Measurements from ENCODE around the gene KMT2C.
"Not testable (repeated sequence)": the region's sequence is repeated elsewhere in the genome, so short reads cannot be mapped to it uniquely, and the experiment has no call there.

KMT2C gene

DNA sequence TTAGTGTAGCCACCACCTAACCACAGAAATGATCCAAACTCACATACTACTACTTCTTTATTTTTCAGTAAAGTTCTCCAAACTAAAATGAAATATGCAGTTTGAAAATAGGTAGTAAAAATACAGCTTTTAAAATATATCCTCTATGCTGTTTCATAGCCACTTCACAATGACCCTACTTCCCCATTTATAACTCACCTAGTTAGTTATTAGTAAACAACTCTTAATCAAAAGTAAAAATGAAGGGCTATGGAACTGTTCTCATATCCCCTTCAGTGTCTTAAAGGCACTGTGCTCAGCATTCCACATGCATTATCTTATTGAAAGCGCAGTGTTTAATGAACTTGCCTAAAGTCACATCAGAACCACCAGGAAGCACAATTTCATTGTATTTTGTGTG is 43.5 kb downstream of the KMT2C start:
- peaks cover 6% of the 10 kb centered on the region for H3K4me1 ChIP-seq (ENCODE audit: control insufficient read depth, insufficient read depth, low read length)
- no peaks in the 10 kb centered on the region for H3K27me3 ChIP-seq (ENCODE audit: control insufficient read depth, insufficient read depth, low read length)
- H3K36me3 ChIP-seq (ENCODE audit: insufficient read depth, low read length) = no peaks in the 10 kb centered on the region
- H3K4me2 ChIP-seq (ENCODE audit: low read length) = no peak overlapping the region
- H3K9me3 ChIP-seq (replicated peaks; ENCODE audit: low read length) = no peaks in the 10 kb centered on the region
- H3K9ac ChIP-seq (ENCODE audit: low read depth, low read length) = no peak overlapping the region
- H3K4me3 ChIP-seq (ENCODE audit: low read length) = no peak overlapping the region

DNA sequence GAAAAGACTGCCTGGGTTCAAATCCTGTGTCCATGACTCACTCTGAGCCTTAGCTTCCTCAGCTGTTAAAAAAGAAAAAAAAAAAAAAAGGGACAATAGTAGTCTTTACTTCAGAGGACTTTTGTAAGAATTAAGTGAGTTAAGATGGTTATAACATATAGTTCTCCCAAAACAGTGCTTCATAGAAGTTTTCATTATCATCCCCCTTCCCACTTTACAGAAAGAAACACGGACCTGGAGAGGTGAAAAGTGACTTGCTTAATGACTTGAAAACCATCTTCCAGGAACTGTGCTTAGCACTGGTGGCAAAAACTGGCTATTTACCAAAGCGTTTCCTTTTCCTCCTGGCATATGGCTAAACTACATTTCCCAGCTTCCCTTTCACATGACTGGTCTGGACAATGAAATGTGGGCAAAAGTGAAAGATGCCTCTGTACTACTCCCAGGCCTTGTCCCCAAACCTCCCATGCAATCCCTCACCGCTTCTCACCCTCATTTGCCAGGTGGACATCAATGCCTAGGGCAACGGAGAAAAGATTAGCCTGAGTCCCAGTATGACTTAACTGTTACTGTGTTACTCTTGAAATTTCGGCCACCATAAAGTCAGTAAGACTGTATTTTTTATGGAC is 49.6 kb downstream of the KMT2C start:
- peaks cover 14% of the 10 kb centered on the region for H3K4me1 ChIP-seq (ENCODE audit: control insufficient read depth, insufficient read depth, low read length)
- H3K27me3 ChIP-seq (ENCODE audit: control insufficient read depth, insufficient read depth, low read length); H3K36me3 ChIP-seq (ENCODE audit: insufficient read depth, low read length); H3K4me2 ChIP-seq (ENCODE audit: low read length); H3K4me3 ChIP-seq (ENCODE audit: low read length); H3K9ac ChIP-seq (ENCODE audit: low read depth, low read length); H3K9me3 ChIP-seq (replicated peaks; ENCODE audit: low read length): not testable (repeated sequence)

DNA sequence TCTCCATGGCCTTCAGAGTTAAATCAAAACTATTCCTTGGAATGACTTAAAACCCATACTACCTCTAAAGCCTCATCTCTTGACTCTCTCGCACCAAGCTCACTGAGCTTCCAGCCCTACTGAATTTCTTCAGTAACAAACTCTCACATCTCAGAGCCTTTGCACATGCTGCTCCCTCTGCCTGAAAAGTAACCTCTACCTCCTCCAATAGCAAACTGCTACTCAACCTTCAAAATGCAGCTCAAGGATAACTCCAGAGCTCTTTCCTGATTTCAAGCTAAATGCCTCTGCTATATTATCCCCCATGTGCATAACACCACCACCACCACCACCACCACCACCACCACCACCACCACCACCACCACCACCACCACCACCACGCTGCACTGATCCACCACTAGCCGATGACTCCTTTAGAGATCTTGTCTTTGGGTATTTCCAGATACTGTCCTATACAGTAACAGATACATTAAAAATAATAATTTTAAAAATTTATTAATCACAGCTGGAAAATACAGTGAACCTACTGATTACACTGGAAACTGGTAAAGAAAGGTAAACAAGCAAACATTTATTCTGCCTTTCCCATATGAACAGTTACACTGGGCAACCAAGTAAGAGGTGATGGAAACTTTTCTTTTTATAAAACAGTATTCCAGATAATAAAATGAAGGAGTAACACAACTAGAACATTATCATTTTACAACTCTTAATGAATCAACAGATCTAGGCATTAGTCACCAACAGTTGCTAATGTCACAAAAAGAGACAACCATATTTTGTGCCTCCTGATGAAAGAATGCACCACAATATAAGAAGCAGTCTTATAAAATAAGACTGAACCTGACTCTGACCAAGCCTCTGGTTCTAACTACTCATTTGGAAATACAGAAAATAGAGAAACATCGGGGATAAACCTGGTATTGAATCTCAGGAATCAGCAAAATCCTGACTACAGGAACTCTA is 51.3 kb downstream of the KMT2C start:
- not testable (repeated sequence) for H3K4me2 ChIP-seq (ENCODE audit: low read length); H3K36me3 ChIP-seq (ENCODE audit: insufficient read depth, low read length); H3K9me3 ChIP-seq (replicated peaks; ENCODE audit: low read length); H3K27me3 ChIP-seq (ENCODE audit: control insufficient read depth, insufficient read depth, low read length); H3K9ac ChIP-seq (ENCODE audit: low read depth, low read length); H3K4me3 ChIP-seq (ENCODE audit: low read length)
- peaks cover 14% of the 10 kb centered on the region for H3K4me1 ChIP-seq (ENCODE audit: control insufficient read depth, insufficient read depth, low read length)

DNA sequence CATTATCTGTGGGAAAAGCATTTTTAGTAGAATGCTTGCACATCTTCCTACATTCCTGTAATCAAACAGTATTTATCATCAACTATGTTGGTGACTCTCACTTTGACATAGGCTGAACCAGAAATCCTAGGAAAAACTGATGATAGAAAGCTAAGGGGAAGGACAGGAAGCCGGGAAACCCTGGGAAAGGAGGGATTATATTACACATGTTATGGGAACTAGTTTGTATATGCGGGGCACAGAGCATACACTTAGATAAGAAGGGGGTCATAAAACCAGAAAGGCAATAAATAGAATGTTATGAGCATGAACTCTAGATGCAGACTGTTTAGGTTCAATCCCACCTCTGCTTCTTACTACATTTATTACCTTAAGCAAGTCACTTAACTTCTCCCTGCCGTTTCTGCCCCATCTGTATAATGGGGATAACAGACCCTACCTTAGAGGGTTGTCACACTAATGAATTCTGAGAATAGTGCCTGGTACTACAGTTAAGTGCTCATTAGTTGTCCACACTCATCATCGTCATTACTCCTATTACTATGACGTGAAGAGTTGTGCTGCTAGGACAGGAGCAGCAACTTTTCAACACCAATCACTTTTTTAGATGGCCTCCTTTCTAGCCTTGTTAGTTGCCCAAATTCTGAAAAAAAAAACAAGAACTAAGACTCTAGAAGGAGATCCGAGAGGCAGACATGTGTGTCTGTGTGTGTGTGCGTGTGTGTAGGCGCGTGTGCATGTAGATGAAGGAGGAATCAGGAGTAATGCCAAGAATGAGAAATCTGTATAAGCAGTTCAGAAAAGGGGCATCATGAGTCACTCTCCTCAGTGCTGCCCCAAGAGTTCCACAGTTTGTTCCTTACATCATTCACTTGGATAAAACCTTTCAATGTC is 52.2 kb downstream of the KMT2C start:
- Histone ChIP-seq H3K4me1 (ENCODE audit: control insufficient read depth, insufficient read depth, low read length) (peaks cover 14% of the 10 kb centered on the region), H3K4me2 (ENCODE audit: low read length) (no peak overlapping the region), H3K9ac (ENCODE audit: low read depth, low read length) (no peak overlapping the region), H3K27me3 (ENCODE audit: control insufficient read depth, insufficient read depth, low read length) (no peaks in the 10 kb centered on the region), H3K36me3 (ENCODE audit: insufficient read depth, low read length) (no peaks in the 10 kb centered on the region), H3K4me3 (ENCODE audit: low read length) (no peak overlapping the region), H3K9me3 (replicated peaks; ENCODE audit: low read length) (no peaks in the 10 kb centered on the region)

DNA sequence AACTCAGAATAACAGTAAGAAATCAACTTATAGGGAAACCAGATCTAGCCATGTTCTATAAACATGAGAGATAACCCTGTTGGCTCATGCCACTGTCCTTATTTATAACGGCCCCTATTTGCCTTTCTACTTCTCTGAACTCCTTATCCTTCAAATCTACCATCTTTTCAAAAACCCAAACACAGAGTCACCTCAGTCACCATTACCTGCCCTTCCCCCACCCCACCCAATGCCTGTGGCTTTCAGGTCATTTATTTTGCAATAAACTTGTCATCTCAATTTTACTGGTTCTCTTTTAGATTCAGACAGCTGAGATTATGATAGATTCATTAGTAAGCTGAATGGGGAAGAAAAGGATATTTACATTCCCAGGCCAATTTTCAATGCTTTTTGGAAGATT is 53.6 kb downstream of the KMT2C start:
- Histone ChIP-seq H3K27me3 (ENCODE audit: control insufficient read depth, insufficient read depth, low read length) (no peaks in the 10 kb centered on the region), H3K4me1 (ENCODE audit: control insufficient read depth, insufficient read depth, low read length) (peaks cover 14% of the 10 kb centered on the region), H3K9ac (ENCODE audit: low read depth, low read length) (no peak overlapping the region), H3K9me3 (replicated peaks; ENCODE audit: low read length) (no peaks in the 10 kb centered on the region), H3K4me2 (ENCODE audit: low read length) (no peak overlapping the region), H3K36me3 (ENCODE audit: insufficient read depth, low read length) (no peaks in the 10 kb centered on the region), H3K4me3 (ENCODE audit: low read length) (no peak overlapping the region)

DNA sequence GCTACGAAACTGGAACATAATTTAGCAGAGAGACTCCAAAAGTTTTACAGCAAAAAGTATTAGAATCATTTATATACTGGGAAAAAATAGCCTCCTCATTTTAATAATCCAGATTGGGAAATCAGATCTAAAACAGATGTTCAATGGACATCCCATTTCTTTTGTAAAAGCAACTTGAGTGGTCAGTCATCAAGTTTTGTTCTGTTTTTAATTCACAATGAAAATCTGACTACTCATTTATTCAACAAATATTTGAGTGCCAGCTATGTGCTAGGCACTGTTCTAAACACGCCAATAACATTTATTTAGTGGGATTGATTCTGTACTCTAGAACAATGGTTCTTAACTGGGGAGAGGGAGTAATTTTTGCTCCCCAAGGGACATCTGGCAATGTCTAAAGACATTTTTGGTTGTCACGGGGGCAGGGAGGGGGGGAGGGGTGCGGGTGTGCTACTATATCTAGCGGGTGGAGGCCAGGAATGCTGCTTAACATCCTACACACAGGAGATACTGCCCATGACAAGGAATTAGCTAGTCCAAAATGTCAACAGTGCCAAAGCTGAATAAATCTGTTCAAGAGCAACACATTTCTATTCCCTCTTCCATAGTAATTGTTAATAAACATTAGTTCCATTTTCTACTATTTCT is 54.7 kb downstream of the KMT2C start:
- H3K9me3 ChIP-seq (replicated peaks; ENCODE audit: low read length); H3K4me3 ChIP-seq (ENCODE audit: low read length); H3K9ac ChIP-seq (ENCODE audit: low read depth, low read length); H3K4me2 ChIP-seq (ENCODE audit: low read length); H3K27me3 ChIP-seq (ENCODE audit: control insufficient read depth, insufficient read depth, low read length); H3K36me3 ChIP-seq (ENCODE audit: insufficient read depth, low read length): not testable (repeated sequence)
- peaks cover 14% of the 10 kb centered on the region for H3K4me1 ChIP-seq (ENCODE audit: control insufficient read depth, insufficient read depth, low read length)

DNA sequence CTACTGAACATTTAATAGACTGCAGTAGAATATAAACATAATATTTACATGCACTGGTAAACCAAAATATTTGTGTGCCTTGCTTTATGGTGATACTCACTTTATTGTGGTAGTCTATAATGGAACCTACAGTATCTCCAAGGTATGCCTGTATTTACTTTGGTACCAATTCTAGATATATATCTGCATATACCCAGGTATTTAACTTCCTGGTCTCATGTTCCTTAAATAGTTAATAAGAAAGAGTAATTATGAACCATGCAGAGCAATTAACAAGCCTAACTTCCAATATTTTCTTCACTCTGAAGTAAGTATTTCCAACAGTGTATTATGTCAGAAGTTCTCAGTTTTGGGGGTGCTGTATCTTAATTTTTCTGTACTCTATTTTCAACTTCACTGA is 57.3 kb downstream of the KMT2C start:
- H3K9ac ChIP-seq (ENCODE audit: low read depth, low read length); H3K9me3 ChIP-seq (replicated peaks; ENCODE audit: low read length); H3K36me3 ChIP-seq (ENCODE audit: insufficient read depth, low read length); H3K4me1 ChIP-seq (ENCODE audit: control insufficient read depth, insufficient read depth, low read length); H3K27me3 ChIP-seq (ENCODE audit: control insufficient read depth, insufficient read depth, low read length); H3K4me3 ChIP-seq (ENCODE audit: low read length); H3K4me2 ChIP-seq (ENCODE audit: low read length): not testable (repeated sequence)

DNA sequence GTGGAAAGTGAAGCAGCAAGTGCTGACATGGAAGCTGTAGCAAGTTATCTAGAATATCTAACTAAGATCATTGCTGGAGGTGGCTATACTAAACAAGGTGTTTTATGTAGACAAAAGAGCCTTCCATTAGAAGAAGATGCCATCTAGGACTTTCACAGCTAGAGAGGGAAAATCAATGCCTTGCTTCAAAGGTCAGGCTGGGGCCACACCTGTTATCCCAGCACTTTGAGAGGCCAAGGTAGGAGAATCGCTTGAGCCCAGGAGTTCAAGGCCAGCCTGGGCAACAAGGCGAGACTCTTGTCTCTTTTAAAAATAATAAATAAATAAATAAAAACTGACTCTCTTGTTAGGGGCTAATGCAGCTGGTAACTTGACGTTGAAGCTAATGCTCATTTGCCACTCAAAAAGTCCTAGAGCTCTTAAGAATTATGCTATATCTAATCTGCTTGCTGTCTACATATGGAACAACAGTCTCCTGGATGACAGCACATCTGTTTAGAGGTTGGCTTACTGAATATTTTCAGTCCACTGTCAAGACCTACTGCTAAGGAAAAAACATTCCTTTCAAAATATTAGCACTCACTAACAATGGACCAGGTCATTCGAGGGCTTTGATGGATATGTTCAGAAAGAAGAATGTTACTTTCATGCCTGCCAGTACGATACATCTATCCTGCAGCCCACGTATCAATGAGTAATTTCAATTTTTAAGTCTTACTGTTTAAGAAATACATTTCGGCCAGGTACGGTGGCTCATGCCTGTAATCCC is 58.9 kb downstream of the KMT2C start:
- H3K4me1 ChIP-seq (ENCODE audit: control insufficient read depth, insufficient read depth, low read length); H3K4me2 ChIP-seq (ENCODE audit: low read length); H3K9me3 ChIP-seq (replicated peaks; ENCODE audit: low read length); H3K9ac ChIP-seq (ENCODE audit: low read depth, low read length); H3K36me3 ChIP-seq (ENCODE audit: insufficient read depth, low read length); H3K27me3 ChIP-seq (ENCODE audit: control insufficient read depth, insufficient read depth, low read length); H3K4me3 ChIP-seq (ENCODE audit: low read length): not testable (repeated sequence)

DNA sequence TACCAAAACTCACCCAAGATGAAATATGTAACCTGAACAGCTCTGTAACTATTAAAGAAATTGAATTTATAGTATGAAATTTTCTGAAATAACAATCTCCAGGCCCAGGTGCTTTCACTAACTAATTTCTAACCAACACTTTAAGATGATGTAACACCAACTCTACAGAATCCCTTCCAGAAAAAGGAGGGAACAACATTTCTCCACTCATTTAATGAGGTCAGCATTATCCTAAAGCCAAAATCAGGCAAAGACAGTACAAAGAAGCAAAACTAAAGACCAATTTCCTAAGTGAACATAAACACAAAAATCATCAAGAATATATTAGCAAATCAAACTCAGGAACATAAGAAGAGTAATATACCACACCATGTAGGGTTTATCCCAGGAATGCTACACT is 65.5 kb downstream of the KMT2C start:
- Histone ChIP-seq H3K4me3 (ENCODE audit: low read length) (no peak overlapping the region), H3K4me2 (ENCODE audit: low read length) (no peak overlapping the region), H3K9ac (ENCODE audit: low read depth, low read length) (no peak overlapping the region), H3K9me3 (replicated peaks; ENCODE audit: low read length) (no peaks in the 10 kb centered on the region), H3K4me1 (ENCODE audit: control insufficient read depth, insufficient read depth, low read length) (no peaks in the 10 kb centered on the region), H3K36me3 (ENCODE audit: insufficient read depth, low read length) (no peaks in the 10 kb centered on the region), H3K27me3 (ENCODE audit: control insufficient read depth, insufficient read depth, low read length) (no peaks in the 10 kb centered on the region)

DNA sequence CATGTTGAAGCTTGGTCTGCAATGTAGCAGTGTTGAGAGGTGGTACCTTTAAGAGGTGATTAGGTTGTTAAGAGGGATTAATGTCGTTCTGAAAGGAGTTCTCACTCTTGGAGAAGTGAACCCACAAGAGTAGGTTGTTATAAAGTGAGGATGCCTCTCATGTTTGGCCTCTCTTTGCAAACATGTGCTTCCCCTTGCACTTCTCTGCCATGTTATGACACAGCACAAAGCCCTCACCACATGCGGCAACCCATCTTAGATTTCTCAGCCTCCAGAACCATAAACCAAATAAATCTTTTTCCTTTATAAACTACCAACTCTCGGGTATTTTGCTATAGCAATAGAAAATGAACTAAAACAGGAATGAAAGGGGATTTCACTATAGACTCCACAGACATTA is 66.3 kb downstream of the KMT2C start:
- H3K36me3 ChIP-seq (ENCODE audit: insufficient read depth, low read length) = no peaks in the 10 kb centered on the region
- H3K4me2 ChIP-seq (ENCODE audit: low read length) = no peak overlapping the region
- no peaks in the 10 kb centered on the region for H3K4me1 ChIP-seq (ENCODE audit: control insufficient read depth, insufficient read depth, low read length)
- H3K9me3 ChIP-seq (replicated peaks; ENCODE audit: low read length) = no peaks in the 10 kb centered on the region
- H3K27me3 ChIP-seq (ENCODE audit: control insufficient read depth, insufficient read depth, low read length) = no peaks in the 10 kb centered on the region
- H3K4me3 ChIP-seq (ENCODE audit: low read length) = no peak overlapping the region
- no peak overlapping the region for H3K9ac ChIP-seq (ENCODE audit: low read depth, low read length)

Data from skeletal muscle satellite cell (primary cell).